Measurements from ENCODE around the gene GOLGA1.
A peak's percentile ranks its signal among the peaks of the same experiment; 100 is the strongest.
"Not testable (repeated sequence)": the region's sequence is repeated elsewhere in the genome, so short reads cannot be mapped to it uniquely, and the experiment has no call there.

Gene GOLGA1, protein sequence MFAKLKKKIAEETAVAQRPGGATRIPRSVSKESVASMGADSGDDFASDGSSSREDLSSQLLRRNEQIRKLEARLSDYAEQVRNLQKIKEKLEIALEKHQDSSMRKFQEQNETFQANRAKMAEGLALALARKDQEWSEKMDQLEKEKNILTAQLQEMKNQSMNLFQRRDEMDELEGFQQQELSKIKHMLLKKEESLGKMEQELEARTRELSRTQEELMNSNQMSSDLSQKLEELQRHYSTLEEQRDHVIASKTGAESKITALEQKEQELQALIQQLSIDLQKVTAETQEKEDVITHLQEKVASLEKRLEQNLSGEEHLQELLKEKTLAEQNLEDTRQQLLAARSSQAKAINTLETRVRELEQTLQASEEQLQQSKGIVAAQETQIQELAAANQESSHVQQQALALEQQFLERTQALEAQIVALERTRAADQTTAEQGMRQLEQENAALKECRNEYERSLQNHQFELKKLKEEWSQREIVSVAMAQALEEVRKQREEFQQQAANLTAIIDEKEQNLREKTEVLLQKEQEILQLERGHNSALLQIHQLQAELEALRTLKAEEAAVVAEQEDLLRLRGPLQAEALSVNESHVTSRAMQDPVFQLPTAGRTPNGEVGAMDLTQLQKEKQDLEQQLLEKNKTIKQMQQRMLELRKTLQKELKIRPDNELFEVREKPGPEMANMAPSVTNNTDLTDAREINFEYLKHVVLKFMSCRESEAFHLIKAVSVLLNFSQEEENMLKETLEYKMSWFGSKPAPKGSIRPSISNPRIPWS

DNA sequence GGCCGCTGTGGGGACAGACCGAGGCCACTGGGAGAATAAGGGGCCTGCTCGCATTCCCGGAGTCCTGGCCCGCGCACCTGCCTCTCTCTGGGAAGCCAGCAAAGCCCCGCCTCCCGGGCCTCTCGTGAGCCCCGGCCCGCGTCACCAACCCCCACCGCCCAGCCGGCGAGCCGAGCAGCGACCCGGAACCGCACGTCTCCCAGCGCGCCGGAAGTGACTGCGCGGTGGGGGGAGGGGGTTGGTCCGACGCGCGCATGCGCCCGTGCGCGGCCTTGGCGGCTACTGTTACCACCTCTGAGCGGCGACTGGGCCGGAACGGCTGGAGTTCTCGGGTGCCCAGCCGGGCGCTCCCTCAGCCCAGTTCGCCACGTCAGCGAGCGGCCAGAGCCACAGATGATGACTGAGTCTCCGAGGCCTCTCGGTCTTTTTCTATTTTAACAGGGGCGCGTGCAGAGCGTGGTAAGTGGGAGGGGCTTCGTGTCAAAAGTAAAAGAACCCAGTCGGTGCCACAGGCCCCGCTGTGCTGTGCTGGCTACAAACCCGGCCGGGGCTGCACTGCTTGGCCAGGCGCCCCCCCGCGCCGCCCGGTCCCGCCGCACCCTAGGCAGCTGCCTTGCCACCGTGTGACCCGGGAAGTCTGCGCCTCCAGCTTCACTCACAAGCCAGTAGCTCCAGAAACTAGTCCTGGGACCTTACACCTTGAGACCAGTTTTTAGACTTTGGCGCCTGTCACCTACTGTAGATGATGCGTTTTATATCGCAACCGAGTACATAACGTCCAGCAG lies at the start of gene GOLGA1:
Gene GOLGA1, minus strand, starts transcription at position 190 of the 785 bp plus-strand sequence. CDS start 2,372 bp downstream, outside the sequence.
- DNase-seq (ENCODE audit: low spot score): peak; percentile 96

GRCh38 chr9:124983698-124984097 lies 42.8 kb upstream of the GOLGA1 start:
- no peak for DNase-seq (ENCODE audit: low spot score)

GRCh38 chr9:124980431-124980830 lies 39.5 kb upstream of the GOLGA1 start:
- DNase-seq (ENCODE audit: low spot score): peak; percentile 38

DNA sequence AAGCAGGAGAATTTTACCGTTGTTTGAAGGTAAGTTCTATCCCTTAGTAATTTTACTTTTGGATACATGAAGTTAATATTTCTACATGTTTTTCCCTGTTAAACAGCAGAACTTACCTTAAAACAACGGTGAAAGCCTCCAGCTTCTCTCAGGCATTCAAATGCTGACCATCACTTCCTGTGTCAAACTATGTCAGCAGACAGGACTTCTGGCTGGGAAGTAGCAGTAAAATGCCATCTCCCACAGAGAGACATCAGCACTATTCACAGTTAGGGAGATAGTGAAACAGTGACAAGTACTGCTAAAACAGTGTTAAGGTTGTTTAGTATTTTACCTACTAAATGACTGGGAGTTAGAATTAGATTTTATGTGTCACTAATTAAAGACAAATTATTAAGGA lies 34.2 kb upstream of the GOLGA1 start:
- DNase-seq (ENCODE audit: low spot score): peak; percentile 16

- no peak for DNase-seq (ENCODE audit: low spot score)
These were observed 32.9 kb upstream of the GOLGA1 start for GRCh38 chr9:124973807-124974206.

DNA sequence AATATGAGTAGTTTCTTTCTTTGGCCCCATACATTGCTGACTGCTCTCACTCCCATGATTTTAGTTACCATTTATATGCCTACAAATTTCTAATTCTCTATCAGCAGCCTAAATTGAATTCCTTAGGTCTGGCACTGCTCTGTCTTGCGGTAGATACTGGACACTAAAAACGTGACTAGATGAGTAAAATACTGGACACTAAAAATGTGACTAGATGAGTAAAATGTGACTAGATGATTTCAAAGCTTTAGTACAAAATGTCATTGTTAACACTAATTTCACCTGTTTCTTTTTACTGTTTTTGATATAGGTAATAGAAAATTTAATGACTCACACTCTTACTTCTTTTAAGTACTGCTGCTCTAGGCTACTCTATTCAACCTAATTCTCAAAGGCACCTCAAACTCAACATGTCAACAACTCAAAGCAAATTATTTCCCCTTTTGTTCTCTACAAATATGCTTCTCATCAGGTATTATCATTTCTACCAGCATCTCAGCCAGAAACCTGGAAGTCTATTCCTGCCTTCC lies 31.4 kb upstream of the GOLGA1 start:
- no peak for DNase-seq (ENCODE audit: low spot score)

DNA sequence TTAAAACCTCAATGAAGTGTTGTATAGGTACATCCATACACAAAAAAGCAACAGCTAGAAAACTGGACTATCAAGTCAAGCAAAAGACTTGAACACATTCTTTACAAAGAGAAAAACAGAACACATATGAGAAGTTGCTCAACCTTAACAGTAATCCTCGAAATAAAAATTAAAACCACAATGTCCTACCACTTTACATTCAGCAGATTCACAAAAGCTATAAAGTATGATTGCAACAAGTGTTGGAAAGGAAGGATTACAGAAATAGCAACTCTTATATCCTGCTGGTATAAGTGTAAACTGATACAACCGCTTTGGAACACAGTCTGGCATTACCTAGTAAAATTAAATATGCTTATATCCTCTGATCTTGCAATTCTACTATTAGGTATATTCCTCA lies 28.5 kb upstream of the GOLGA1 start:
- DNase-seq (ENCODE audit: low spot score): no peak

GRCh38 chr9:124968238-124968637 lies 27.4 kb upstream of the GOLGA1 start:
- no peak for DNase-seq (ENCODE audit: low spot score)

DNA sequence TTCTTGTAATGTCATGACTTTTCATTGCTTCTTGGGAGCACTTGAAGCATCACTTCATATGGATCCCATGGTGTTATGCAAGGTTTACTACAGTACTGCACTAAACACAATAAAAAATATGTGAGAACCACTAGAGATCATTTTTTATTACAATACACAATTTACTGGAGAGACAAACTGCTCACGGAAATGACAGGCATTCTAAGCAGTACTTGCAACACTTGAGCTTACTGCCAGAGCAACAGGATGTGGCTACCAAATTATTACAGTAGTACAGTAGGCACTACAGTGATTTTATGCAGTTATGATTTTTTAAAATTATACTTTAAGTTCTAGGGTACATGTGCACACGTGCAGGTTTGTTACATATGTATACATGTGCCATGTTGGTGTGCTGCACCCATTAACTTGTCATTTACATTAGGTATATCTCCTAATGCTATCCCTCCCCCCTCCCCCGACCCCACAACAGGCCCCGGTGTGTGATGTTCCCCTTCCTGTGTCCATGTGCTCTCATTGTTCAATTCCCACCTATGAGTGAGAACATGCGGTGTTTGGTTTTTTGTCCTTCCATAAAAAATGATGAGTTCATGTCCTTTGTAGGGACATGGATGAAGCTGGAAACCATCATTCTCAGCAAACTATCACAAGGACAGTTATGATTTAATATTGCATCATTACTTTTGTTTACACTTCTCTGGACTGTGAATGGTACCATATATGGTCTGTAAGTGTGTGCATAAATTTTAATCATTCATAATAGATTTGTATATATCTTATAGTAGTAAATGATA lies 25.1 kb upstream of the GOLGA1 start:
- not testable (repeated sequence) for DNase-seq (ENCODE audit: low spot score)

- DNase-seq (ENCODE audit: low spot score): no peak
These were observed 23.7 kb upstream of the GOLGA1 start for GRCh38 chr9:124964604-124965003.

GRCh38 chr9:124964056-124964455 lies 23.2 kb upstream of the GOLGA1 start:
- no peak for DNase-seq (ENCODE audit: low spot score)

DNA sequence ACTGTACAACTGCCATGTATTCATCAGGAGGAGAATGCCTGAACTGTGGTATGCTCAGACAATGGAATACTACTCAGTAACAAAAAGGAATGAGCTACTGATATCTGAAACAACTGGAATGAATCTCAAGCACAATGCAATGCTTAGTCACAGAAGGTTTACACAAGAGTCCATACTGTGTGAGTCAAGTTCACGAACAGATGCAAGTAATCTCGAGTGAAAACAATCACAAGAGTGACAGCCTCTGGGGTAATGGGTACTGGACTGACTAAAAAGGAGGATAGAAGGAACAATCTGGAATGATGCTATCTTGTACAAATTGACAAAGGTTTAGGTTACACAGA lies 19.5 kb upstream of the GOLGA1 start:
- no peak for DNase-seq (ENCODE audit: low spot score)

- not testable (repeated sequence) for DNase-seq (ENCODE audit: low spot score)
These were observed 19.0 kb upstream of the GOLGA1 start for GRCh38 chr9:124959671-124960408.

DNA sequence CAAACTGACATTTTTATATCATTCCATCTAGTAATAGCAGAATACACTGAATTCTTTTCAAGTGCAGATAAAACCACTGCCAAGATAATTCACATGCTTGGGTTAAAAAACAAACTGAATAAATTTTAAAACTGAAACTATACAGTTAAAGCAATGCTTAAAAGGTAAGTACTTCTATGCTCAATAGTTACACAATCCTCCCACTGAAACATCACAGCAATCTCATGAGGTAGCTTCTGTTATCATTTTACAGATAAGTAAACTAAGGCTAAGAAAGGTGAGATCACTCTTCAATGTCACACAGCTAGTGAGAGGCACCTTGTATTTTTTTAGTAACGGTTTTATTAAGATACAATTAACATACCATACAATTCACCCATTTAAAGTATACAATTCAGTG lies 13.4 kb upstream of the GOLGA1 start:
- DNase-seq (ENCODE audit: low spot score): no peak

GRCh38 chr9:124950050-124950718 lies 9.3 kb upstream of the GOLGA1 start:
- no peak for DNase-seq (ENCODE audit: low spot score)

- no peak for DNase-seq (ENCODE audit: low spot score)
These were observed 8.5 kb upstream of the GOLGA1 start for GRCh38 chr9:124949387-124949786.

- DNase-seq (ENCODE audit: low spot score): no peak
These were observed 7.0 kb upstream of the GOLGA1 start for GRCh38 chr9:124947727-124948391.

GRCh38 chr9:124946167-124946566 lies 5.3 kb upstream of the GOLGA1 start:
- DNase-seq (ENCODE audit: low spot score): no peak

DNA sequence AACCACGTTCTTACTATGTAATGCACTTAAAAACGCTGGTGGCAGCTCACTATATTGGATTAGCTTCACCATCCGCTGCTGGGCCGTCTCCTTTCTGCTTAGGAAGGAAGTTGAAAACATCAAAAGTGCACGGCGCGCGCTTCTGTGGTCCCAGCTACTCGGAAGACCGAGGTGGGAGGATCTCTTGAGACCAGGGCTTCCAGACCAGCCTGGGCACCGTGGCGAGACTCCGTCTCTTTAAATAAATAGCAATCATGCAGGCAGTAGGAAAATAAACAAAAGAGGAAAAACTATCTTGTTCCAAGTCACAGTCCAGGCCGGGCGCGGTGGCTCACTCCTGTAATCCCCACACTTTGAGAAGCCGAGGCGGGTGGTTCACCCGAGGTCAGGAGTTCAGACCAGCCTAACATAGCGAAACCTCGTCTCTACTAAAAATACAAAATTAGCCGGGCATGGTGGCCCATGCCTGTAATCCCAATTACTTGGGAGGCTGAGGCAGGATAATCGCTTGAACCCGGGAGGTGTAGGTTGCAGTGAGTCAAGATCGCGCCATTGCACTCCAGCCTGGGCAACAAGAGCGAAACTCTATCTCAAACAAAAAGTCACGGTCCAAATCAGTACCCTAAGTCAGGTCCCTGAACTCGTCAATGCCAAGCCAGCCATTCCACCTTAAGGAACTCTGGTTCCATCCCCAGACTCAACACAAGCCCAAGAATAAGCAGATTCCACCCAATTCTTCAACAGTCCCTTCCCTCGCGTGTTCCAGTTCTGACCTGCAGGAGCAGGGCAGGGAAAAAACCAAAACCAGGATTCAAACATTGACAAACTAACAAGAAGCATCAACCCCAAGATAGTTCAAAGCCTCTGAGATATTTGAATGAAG lies 1.0 kb upstream of the GOLGA1 start:
- DNase-seq (ENCODE audit: low spot score): peak; percentile 58
